Right atrium auricular region (tissue), 2 donors: ENCODE data around the gene SYCN. TPM values are rescaled to one million over a fixed set of nuclear protein-coding genes. Genes with fewer than 3 reads are reported as not detected.

Source experiments
- DNase-seq: peaks from one replicate; pipeline ENCODE4 v3.0.0-alpha.2; 2019; ENCODE audit warnings: low spot score
- H3K27ac ChIP-seq, 2 donors: fragments of 200-600 bp; sonication (generic); 1 replicate in 1 of 2; 2 replicates in 1 of 2; pipeline ENCODE4 v1.5.1; 2016 to 2019
- H3K27me3 ChIP-seq, 2 donors: fragments of 200-600 bp; sonication (generic); one replicate each; pipeline versions ENCODE4 v1.5.1 to v1.6.0; 2017 to 2019
- H3K36me3 ChIP-seq: fragments of 200-600 bp; sonication (generic); one replicate; pipeline ENCODE4 v1.5.1; 2016
- H3K4me1 ChIP-seq, 2 donors: fragments of 200-600 bp; sonication (generic); one replicate each; pipeline versions ENCODE4 v1.5.1 to v1.6.0; 2017 to 2019
- H3K4me3 ChIP-seq, 2 donors: fragments of 200-600 bp; sonication (generic); 1 replicate in 1 of 2; 2 replicates in 1 of 2; pipeline ENCODE4 v1.5.1; 2017 to 2019; ENCODE audit warnings: mild to moderate bottlenecking in 1 of 2, moderate library complexity in 1 of 2
- H3K9me3 ChIP-seq, 2 donors: fragments of 200-600 bp; sonication (generic); one replicate each; pipeline ENCODE4 v1.5.1; 2019
- total RNA-seq, 2 donors: library from RNA; depleted of rRNA; stranded (reverse); fragments of >200 nt; gene quantifications; one replicate each; pipeline ENCODE4 v1.1.0, GENCODE V29; 2016
- TF ChIP-seq, protein P1 (sequence below), 2 donors: fragments of 200-600 bp; sonication (generic); IDR thresholded peaks; one replicate each; pipeline ENCODE4 v1.5.1; 2019; ENCODE audit warnings: antibody characterized with exemption in 2 of 2

Gene SYCN
- total RNA-seq, 2 donors from 2014 or later: not detected

GRCh38 chr19:39194832-39195542 lies 9.1 kb downstream of the SYCN start:
- Histone ChIP-seq H3K27ac (no peak overlapping the region), H3K4me3 (no peak overlapping the region), H3K9me3 (no peaks in the 10 kb centered on the region), H3K27me3 (peaks cover 0 to 12% of the 10 kb centered on the region in 2 donors), H3K36me3 (no peaks in the 10 kb centered on the region), H3K4me1 (peaks cover 0 to 5% of the 10 kb centered on the region in 2 donors)
- no peak for DNase-seq
- TF ChIP-seq, protein P1, sequence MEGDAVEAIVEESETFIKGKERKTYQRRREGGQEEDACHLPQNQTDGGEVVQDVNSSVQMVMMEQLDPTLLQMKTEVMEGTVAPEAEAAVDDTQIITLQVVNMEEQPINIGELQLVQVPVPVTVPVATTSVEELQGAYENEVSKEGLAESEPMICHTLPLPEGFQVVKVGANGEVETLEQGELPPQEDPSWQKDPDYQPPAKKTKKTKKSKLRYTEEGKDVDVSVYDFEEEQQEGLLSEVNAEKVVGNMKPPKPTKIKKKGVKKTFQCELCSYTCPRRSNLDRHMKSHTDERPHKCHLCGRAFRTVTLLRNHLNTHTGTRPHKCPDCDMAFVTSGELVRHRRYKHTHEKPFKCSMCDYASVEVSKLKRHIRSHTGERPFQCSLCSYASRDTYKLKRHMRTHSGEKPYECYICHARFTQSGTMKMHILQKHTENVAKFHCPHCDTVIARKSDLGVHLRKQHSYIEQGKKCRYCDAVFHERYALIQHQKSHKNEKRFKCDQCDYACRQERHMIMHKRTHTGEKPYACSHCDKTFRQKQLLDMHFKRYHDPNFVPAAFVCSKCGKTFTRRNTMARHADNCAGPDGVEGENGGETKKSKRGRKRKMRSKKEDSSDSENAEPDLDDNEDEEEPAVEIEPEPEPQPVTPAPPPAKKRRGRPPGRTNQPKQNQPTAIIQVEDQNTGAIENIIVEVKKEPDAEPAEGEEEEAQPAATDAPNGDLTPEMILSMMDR (IDR thresholded peaks at IDR 0.05): no peak

DNA sequence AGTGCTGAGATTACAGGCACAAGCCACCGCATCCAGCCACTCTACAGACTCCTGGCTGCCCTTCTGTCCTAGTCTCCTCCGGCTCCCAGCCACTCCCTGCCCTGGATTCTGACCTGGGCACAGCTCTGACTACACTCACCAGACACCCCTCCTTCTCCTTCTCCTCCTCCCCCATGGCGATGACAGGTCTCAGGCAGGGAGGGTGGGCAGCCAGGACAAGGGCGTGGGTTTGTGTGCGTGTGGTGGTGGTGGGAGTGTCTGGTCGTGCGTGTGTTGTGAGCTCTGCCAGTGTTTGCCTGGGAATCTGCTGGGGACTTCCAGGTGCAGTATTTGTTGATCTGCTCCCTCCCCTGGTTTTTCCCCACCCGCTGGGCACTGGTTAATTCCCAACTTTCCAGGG lies 10.3 kb downstream of the SYCN start:
- DNase-seq: no peak
- H3K9me3 ChIP-seq: no peaks in the 10 kb centered on the region
- H3K36me3 ChIP-seq: no peaks in the 10 kb centered on the region
- H3K4me1 ChIP-seq: peaks cover 0 to 5% of the 10 kb centered on the region in 2 donors
- TF ChIP-seq, protein P1 (IDR thresholded peaks at IDR 0.05): no peak
- peaks cover 0 to 12% of the 10 kb centered on the region in 2 donors for H3K27me3 ChIP-seq
- H3K27ac ChIP-seq: no peak overlapping the region
- H3K4me3 ChIP-seq: no peak overlapping the region

- Histone ChIP-seq H3K4me1 (peaks cover 0 to 5% of the 10 kb centered on the region in 2 donors), H3K36me3 (no peaks in the 10 kb centered on the region), H3K27me3 (peaks cover 0 to 12% of the 10 kb centered on the region in 2 donors), H3K4me3 (no peak overlapping the region), H3K9me3 (no peaks in the 10 kb centered on the region), H3K27ac (no peak overlapping the region)
- DNase-seq: no peak
- TF ChIP-seq, protein P1 (IDR thresholded peaks at IDR 0.05): no peak
Measured at GRCh38 chr19:39192846-39193245, 11.2 kb downstream of the SYCN start.

DNA sequence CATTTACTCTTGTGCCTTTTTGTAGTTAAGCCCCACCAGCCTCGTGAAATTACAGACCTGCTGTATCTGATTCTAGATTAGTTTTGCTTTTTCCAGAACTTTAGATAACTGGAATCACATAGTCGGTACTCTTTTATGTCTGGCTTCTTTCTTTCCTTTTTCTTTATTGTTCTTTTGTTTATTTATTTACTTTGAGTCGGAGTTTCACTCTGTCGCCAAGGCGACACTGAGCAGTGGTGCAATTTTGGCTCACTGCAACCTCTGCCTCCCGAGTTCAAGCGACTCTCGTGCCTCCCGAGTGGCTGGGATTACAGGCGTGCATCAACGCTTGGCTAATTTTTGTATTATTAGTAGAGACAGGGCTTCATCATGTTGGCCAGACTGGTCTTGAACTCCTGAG lies 13.3 kb downstream of the SYCN start:
- no peaks in the 10 kb centered on the region for H3K36me3 ChIP-seq
- no peak overlapping the region for H3K4me3 ChIP-seq
- H3K9me3 ChIP-seq: no peaks in the 10 kb centered on the region
- no peaks in the 10 kb centered on the region for H3K4me1 ChIP-seq
- no peak overlapping the region for H3K27ac ChIP-seq
- TF ChIP-seq, protein P1 (IDR thresholded peaks at IDR 0.05): no peak
- H3K27me3 ChIP-seq: peaks cover 0 to 3% of the 10 kb centered on the region in 2 donors
- no peak for DNase-seq

DNA sequence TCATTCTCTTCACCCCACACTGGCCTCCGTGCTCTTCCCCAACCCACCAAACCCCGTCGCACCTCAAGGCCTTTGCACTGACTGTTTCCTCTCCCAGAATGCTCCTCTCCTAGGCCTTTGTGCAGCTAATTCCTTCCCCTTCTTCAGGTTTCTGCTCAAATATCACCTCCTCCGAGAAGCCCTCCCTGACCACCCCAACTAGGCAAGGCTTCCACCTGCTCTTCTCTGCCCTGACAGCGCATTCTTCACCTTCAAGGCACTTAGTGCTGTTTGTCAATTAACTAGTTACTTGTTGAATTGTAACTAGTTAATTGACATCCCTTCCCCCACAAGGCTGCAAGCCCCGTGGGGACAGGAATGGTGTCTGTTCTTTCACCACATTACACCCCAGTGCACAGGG lies 15.1 kb downstream of the SYCN start:
- no peak for DNase-seq
- H3K9me3 ChIP-seq: no peaks in the 10 kb centered on the region
- no peak overlapping the region for H3K27ac ChIP-seq
- H3K27me3 ChIP-seq: peaks cover 0 to 3% of the 10 kb centered on the region in 2 donors
- H3K4me1 ChIP-seq: no peaks in the 10 kb centered on the region
- no peaks in the 10 kb centered on the region for H3K36me3 ChIP-seq
- H3K4me3 ChIP-seq: no peak overlapping the region
- TF ChIP-seq, protein P1 (IDR thresholded peaks at IDR 0.05): no peak

- Histone ChIP-seq H3K4me1 (no peaks in the 10 kb centered on the region), H3K4me3 (no peak overlapping the region), H3K9me3 (no peaks in the 10 kb centered on the region), H3K27me3 (peaks cover 0 to 3% of the 10 kb centered on the region in 2 donors), H3K27ac (no peak overlapping the region), H3K36me3 (no peaks in the 10 kb centered on the region)
- no peak for DNase-seq
- TF ChIP-seq, protein P1 (IDR thresholded peaks at IDR 0.05): peak in 1 of 2 donors; percentile 30
Measured at GRCh38 chr19:39187552-39187943, 16.5 kb downstream of the SYCN start.
